Measurements from ENCODE around the gene CHSY1. TPM values are rescaled to one million over a fixed set of nuclear protein-coding genes. Genes with fewer than 3 reads are reported as not detected.
A peak's percentile ranks its signal among the peaks of the same experiment; 100 is the strongest.

The CHSY1 gene
- total and polyA plus RNA-seq, 2 of the 13 experiments (the other 11 are each of a cell fraction or from before 2014, with no cell fraction given) = 13.3 to 13.7 TPM

- POLR2A ChIA-PET = interaction anchor here (0.6 to 1.4 kb wide), 4 partner anchors 9 to 268 kb away, joined by 3 to 5 read pairs (median 4); partner anchors contain the start of gene SNRPA1
- peaks cover 20% of the 10 kb centered on the region for H3K79me2 ChIP-seq (ENCODE audit: insufficient read depth, low read length)
- peak overlapping the region; percentile 86 for H3K27ac ChIP-seq (ENCODE audit: extremely low read length, insufficient read depth, low read length)
- CTCF ChIA-PET (ENCODE audit: low intra/inter-chr PET ratio, low total read pairs) = interaction anchor here (1.4 kb wide), 1 partner anchor 364 kb away, joined by 3 read pairs; no protein-coding TSS in a partner anchor
- H3K9me3 ChIP-seq (ENCODE audit: low read length) = no peaks in the 10 kb centered on the region
- H3K4me3 ChIP-seq (replicated peaks in 1 of 3; ENCODE audit: insufficient read depth in 1 of 3, low read depth in 2 of 3, low read length in 3 of 3) = peak overlapping the region; percentile 99 to 100 (median 99)
- H3K27me3 ChIP-seq (ENCODE audit: control insufficient read depth in 1 of 2, insufficient read depth in 2 of 2, low read length in 2 of 2) = no peaks in the 10 kb centered on the region; a peak in 1 of 5 replicates
- DNase-seq (ENCODE audit: low spot score) (no peak), FAIRE-seq (peak; percentile 48), ATAC-seq (peak; percentile 52)
- no peaks in the 10 kb centered on the region; the same call in 1 of the 2 replicates for H4K20me1 ChIP-seq (ENCODE audit: insufficient read depth, low read length)
- BruUV-seq (replicated peaks) = no TSS peak
- intact Hi-C loops (cut with micrococcal nuclease; ENCODE audit: unreplicated experiment) = no loop called here
- peaks cover 15 to 46% of the 10 kb centered on the region in 2 experiments for H3K36me3 ChIP-seq (replicated peaks in 1 of 2; ENCODE audit: control insufficient read depth in 1 of 2, insufficient read depth in 2 of 2, low read length in 2 of 2)
- in situ Hi-C loops (cut with HindIII; ENCODE audit: extremely low pct_ligation_motif_present, low pct_unique_long_range_greater_than_20kb) = no loop called here
- H3K4me2 ChIP-seq (ENCODE audit: low read depth, low read length) = peak overlapping the region; percentile 92
- 6% methylated on average over 14 of the region's 14 CpGs for WGBS (ENCODE audit: low lambda C conversion rate)
- H3K9ac ChIP-seq (ENCODE audit: insufficient read depth, low read depth, low read length) = peak overlapping the region; percentile 95
- H2AFZ ChIP-seq (ENCODE audit: low read length) = no peak overlapping the region
- peaks cover 30% of the 10 kb centered on the region for H3K4me1 ChIP-seq (ENCODE audit: insufficient read depth, low read length)
- TF ChIP-seq BHLHE40 (IDR thresholded peaks at IDR 0.05; ENCODE audit: low read length) = no peak
- peak; percentile 24 for TF ChIP-seq ZC3H13 (CRISPR knock-in tag; IDR thresholded peaks at IDR 0.05)
- TF ChIP-seq, protein P1, sequence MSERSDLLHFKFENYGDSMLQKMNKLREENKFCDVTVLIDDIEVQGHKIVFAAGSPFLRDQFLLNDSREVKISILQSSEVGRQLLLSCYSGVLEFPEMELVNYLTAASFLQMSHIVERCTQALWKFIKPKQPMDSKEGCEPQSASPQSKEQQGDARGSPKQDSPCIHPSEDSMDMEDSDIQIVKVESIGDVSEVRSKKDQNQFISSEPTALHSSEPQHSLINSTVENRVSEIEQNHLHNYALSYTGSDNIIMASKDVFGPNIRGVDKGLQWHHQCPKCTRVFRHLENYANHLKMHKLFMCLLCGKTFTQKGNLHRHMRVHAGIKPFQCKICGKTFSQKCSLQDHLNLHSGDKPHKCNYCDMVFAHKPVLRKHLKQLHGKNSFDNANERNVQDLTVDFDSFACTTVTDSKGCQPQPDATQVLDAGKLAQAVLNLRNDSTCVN (CRISPR knock-in tag; IDR thresholded peaks at IDR 0.05; ENCODE audit: borderline replicate concordance) = no peak
- no peak for TF ChIP-seq SUZ12 (IDR thresholded peaks at IDR 0.05; ENCODE audit: low read depth, low read length)
- TF ChIP-seq NFATC3 (CRISPR knock-in tag; IDR thresholded peaks at IDR 0.05) = 0 out of 2 replicates have a peak, but pooled peaks have one; percentile 22
- TF ChIP-seq, protein P2, sequence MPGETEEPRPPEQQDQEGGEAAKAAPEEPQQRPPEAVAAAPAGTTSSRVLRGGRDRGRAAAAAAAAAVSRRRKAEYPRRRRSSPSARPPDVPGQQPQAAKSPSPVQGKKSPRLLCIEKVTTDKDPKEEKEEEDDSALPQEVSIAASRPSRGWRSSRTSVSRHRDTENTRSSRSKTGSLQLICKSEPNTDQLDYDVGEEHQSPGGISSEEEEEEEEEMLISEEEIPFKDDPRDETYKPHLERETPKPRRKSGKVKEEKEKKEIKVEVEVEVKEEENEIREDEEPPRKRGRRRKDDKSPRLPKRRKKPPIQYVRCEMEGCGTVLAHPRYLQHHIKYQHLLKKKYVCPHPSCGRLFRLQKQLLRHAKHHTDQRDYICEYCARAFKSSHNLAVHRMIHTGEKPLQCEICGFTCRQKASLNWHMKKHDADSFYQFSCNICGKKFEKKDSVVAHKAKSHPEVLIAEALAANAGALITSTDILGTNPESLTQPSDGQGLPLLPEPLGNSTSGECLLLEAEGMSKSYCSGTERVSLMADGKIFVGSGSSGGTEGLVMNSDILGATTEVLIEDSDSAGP (CRISPR knock-in tag; IDR thresholded peaks at IDR 0.05; ENCODE audit: borderline replicate concordance) = 0 out of 2 replicates have a peak, but pooled peaks have one; percentile 4
- TF ChIP-seq HIC2 (CRISPR knock-in tag; IDR thresholded peaks at IDR 0.05; ENCODE audit: low read depth) = no peak
- TF ChIP-seq, protein P3, sequence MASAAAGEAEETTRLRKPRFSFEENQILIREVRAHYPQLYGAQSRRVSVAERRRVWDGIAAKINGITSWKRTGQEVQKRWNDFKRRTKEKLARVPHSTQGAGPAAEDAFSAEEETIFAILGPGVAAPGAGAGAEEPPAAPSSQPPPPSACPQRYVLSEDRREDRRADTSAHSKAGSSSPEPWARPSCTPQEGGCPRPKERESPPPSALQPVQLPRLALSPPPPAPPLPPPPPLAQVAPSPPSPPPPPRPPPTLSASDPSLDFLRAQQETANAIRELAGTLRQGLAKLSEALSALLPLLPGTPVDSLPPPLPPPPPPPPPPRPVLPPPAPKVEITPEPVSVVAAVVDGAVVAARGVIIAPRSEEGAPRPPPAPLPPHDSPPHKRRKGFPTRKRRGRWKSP (CRISPR knock-in tag; IDR thresholded peaks at IDR 0.05) = peak; percentile 7; the same call in 1 of the 2 replicates
- no peak for TF ChIP-seq ARNT (IDR thresholded peaks at IDR 0.05)
- 0 out of 4 replicates have a peak, but pooled peaks of 1 of the 2 experiments have one; percentile 11 for TF ChIP-seq HMGXB4 (CRISPR knock-in tag; IDR thresholded peaks at IDR 0.05; ENCODE audit: borderline replicate concordance in 1 of 2, low read depth in 1 of 2)
- TF ChIP-seq USF2 (IDR thresholded peaks at IDR 0.05; ENCODE audit: low read depth, low read length) = no peak
- 0 out of 2 replicates have a peak, but pooled peaks have one; percentile 21 for TF ChIP-seq USF2 (CRISPR knock-in tag; IDR thresholded peaks at IDR 0.05; ENCODE audit: borderline replicate concordance)
Measured at GRCh38 chr15:101276501-101277037, 24.7 kb upstream of the CHSY1 start.

Measured in HepG2 (cell line).